Spleen (tissue), 11 donors: ENCODE measurements around the gene SYDE2. TPM values are rescaled to one million over a fixed set of nuclear protein-coding genes. Genes with fewer than 3 reads are reported as not detected.

Experiments used
- DNase-seq: peaks from one replicate; pipeline ENCODE4 v3.0.0-alpha.2; 2020
- H3K27ac ChIP-seq, 8 donors: fragments of 200-600 bp; sonication (generic) in 7 of 8; 1 replicate in 4 of 8; 2 replicates in 4 of 8; pipeline versions ENCODE4 v1.5.0 to v1.8.0; 2016 to 2021; ENCODE audit warnings: inconsistent platforms in 4 of 8, mild to moderate bottlenecking in 4 of 8, moderate library complexity in 1 of 8
- H3K27me3 ChIP-seq, 7 donors: fragments of 200-600 bp; sonication (generic) in 6 of 7; replicated peaks in 1 of 7; 1 replicate in 4 of 7; 2 replicates in 3 of 7; pipeline versions ENCODE4 v1.5.0 to v1.8.0; 2016 to 2021; ENCODE audit warnings: inconsistent platforms in 3 of 7, mild to moderate bottlenecking in 1 of 7
- H3K36me3 ChIP-seq, 6 donors: fragments of 200-600 bp; sonication (generic) in 5 of 6; 1 replicate in 4 of 6; 2 replicates in 2 of 6; pipeline versions ENCODE4 v1.5.0 to v1.8.0; 2016 to 2021; ENCODE audit warnings: inconsistent platforms in 2 of 6
- H3K4me1 ChIP-seq, 6 donors: fragments of 200-600 bp; sonication (generic) in 5 of 6; 1 replicate in 3 of 6; 2 replicates in 3 of 6; pipeline versions ENCODE4 v1.5.0 to v1.8.0; 2016 to 2021; ENCODE audit warnings: inconsistent platforms in 3 of 6
- H3K4me3 ChIP-seq, 8 donors: fragments of 200-600 bp; sonication (generic) in 7 of 8; 1 replicate in 4 of 8; 2 replicates in 4 of 8; pipeline versions ENCODE4 v1.5.0 to v1.8.0; 2016 to 2021; ENCODE audit warnings: inconsistent platforms in 4 of 8, mild to moderate bottlenecking in 4 of 8, moderate library complexity in 2 of 8
- H3K9me3 ChIP-seq, 8 donors: fragments of 200-600 bp; sonication (generic) in 7 of 8; 1 replicate in 4 of 8; 2 replicates in 4 of 8; pipeline versions ENCODE4 v1.5.0 to v1.8.0; 2016 to 2021; ENCODE audit warnings: inconsistent platforms in 4 of 8
- CTCF ChIP-seq, 11 experiments: fragments of 200-600 bp in 7 of 11; fragments of 450-650 bp in 4 of 11; sonication (generic) in 4 of 11; IDR thresholded peaks in 8 of 11; conservative IDR thresholded peaks in 3 of 11; 1 replicate in 7 of 11; 2 replicates in 4 of 11; pipeline versions ENCODE4 v1.4.0 to v1.8.0; 2016 to 2021; ENCODE audit warnings: antibody characterized with exemption in 11 of 11, inconsistent platforms in 4 of 11, mild to moderate bottlenecking in 1 of 11
- POLR2A ChIP-seq, 3 donors: fragments of 450-650 bp; IDR thresholded peaks; one replicate each; pipeline ENCODE4 v1.5.1; 2017; ENCODE audit warnings: antibody characterized with exemption in 3 of 3, mild to moderate bottlenecking in 1 of 3
- POLR2AphosphoS5 ChIP-seq, 3 donors: sonication (generic); formaldehyde crosslinking; IDR thresholded peaks; one replicate each; pipeline ENCODE4 v1.5.1; 2017; ENCODE audit warnings: antibody characterized with exemption in 3 of 3
- WGBS, 5 donors: extraction: QIAGEN DNeasy Blood & Tissue Kit in 3 of 5; methylation state at CpG; one replicate each; pipeline versions ENCODE4 v1.1.5 to v1.1.7; 2013 to 2018; 5-methylcytosine and 5-hydroxymethylcytosine counted together
- intact Hi-C: fragments of 100-400 bp; cut with DNase I; formaldehyde crosslinking; loops from one replicate; pipeline ENCODE4 v1.15.0; 2023; ENCODE audit warnings: low total_unique reads
- polyA plus RNA-seq, 3 donors: library from polyadenylated mRNA; stranded (reverse); fragments of 200-250 nt; gene quantifications; one replicate each; pipeline ENCODE4 v1.2.1, GENCODE V29; 2013
- total RNA-seq, 7 donors: library from RNA; depleted of rRNA in 3 of 7; stranded (reverse); fragments of >200 nt in 3 of 7; fragmentation: NEBNext Ultra II Directional in 4 of 7; extraction: Animal tissue kit (Norgen Biotek cat#: 25700) in 4 of 7; gene quantifications; one replicate each; pipeline versions ENCODE4 v1.1.0 to v1.2.1, GENCODE V29; 2016 to 2021
- donor health status: healthy with polysubstance abuse.
- donor health status: DM: no; HTN: no; CAD: no; lungs with moderate emphysema.
- donor health status: DM: no; HTN: no; CAD: no.
- donor health status: Bipolar disorder and iron deficiency.
- donor health status: healthy.
- donor health status: DM: no; HTN: no; CAD: no.
- donor health status: DM: yes; HTN: yes; CAD: no.

Gene SYDE2
- total and polyA plus RNA-seq, 10 donors: 0.09 to 3.6 (median 2.5) TPM

DNA sequence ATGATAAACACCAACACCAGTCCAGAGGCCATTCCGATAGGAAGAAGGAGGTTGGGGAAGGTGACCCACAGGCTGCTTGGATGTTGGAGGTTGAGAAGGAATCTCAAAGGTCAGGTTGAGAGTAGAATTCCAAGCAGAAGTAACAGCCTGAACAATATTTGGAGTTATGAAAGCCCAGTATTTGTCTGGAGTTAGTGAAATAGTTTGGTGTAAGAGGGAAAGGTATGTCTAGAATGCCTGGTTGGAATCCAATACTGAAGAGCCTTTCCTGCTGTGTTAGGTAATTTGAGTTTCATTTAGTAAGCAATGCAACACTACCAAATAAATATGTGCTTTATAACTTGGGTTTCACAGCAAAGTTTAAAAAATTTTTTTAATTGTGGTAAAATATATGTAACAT lies 82.1 kb downstream of the SYDE2 start:
- 79 to 93% (median 86%) methylated on average over 1 of the region's 1 CpG for WGBS, 5 donors
- no peak overlapping the region for H3K27ac ChIP-seq

GRCh38 chr1:85116856-85117255 lies 84.0 kb downstream of the SYDE2 start:
- H3K27ac ChIP-seq: no peak overlapping the region
- H3K4me3 ChIP-seq: no peak overlapping the region
- H3K27me3 ChIP-seq: no peaks in the 10 kb centered on the region
- no peaks in the 10 kb centered on the region for H3K4me1 ChIP-seq
- no peaks in the 10 kb centered on the region for H3K36me3 ChIP-seq
- TF ChIP-seq POLR2A (IDR thresholded peaks at IDR 0.05): no peak
- TF ChIP-seq CTCF (IDR thresholded peaks at IDR 0.05 in 8 of 11, conservative IDR thresholded peaks at IDR 0.05 in 3 of 11): no peak
- H3K9me3 ChIP-seq: no peaks in the 10 kb centered on the region
- intact Hi-C loops: loop anchor here (10.0 kb wide), 1 partner anchor 138 kb away; the partner anchor contains the start of gene C1orf52
- DNase-seq: no peak

More for the DNA sequence above, 82.1 kb downstream of the SYDE2 start:
- Histone ChIP-seq H3K9me3 (no peaks in the 10 kb centered on the region), H3K27me3 (no peaks in the 10 kb centered on the region), H3K36me3 (no peaks in the 10 kb centered on the region), H3K4me3 (no peak overlapping the region), H3K4me1 (no peaks in the 10 kb centered on the region)
- TF ChIP-seq POLR2AphosphoS5 (IDR thresholded peaks at IDR 0.05): no peak
- TF ChIP-seq CTCF (IDR thresholded peaks at IDR 0.05 in 8 of 11, conservative IDR thresholded peaks at IDR 0.05 in 3 of 11): no peak
- TF ChIP-seq POLR2A (IDR thresholded peaks at IDR 0.05): no peak
- no peak for DNase-seq
- intact Hi-C loops: loop anchor here (10.0 kb wide), 1 partner anchor 136 kb away; the partner anchor contains the start of gene C1orf52

DNA sequence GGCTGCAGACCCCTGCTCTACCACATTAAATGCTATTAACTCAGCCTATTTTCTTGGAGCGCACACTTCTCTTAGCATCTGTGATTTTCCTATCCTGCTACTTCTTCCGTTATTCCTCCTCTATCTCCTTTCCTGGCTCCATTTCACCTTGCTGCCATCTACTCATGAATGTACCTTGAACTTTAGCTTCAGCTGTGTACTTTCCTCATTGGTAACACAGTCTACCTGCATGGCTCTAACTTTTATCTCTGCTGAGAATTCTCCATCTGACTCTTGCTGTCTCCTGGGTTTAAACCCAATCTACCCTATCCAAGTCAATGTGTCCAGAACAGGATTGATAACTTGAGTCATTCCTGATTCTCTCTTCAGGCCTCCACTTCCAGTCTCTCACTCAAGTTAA lies 84.9 kb downstream of the SYDE2 start:
- no peaks in the 10 kb centered on the region for H3K9me3 ChIP-seq

GRCh38 chr1:85111695-85112094 lies 89.1 kb downstream of the SYDE2 start:
- no peak overlapping the region for H3K4me3 ChIP-seq
- H3K36me3 ChIP-seq: no peaks in the 10 kb centered on the region
- no peak for DNase-seq
- no peaks in the 10 kb centered on the region for H3K9me3 ChIP-seq
- intact Hi-C loops: loop anchor here (10.0 kb wide), 1 partner anchor 143 kb away; the partner anchor contains the start of gene C1orf52
- TF ChIP-seq POLR2A (IDR thresholded peaks at IDR 0.05): no peak
- no peak for TF ChIP-seq CTCF (IDR thresholded peaks at IDR 0.05 in 8 of 11, conservative IDR thresholded peaks at IDR 0.05 in 3 of 11)
- no peak for TF ChIP-seq POLR2AphosphoS5 (IDR thresholded peaks at IDR 0.05)
- 82 to 89% (median 83%) methylated on average over 1 of the region's 1 CpG for WGBS, 5 donors
- H3K27ac ChIP-seq: no peak overlapping the region
- H3K27me3 ChIP-seq: no peaks in the 10 kb centered on the region
- no peaks in the 10 kb centered on the region for H3K4me1 ChIP-seq

More for the DNA sequence above, 84.9 kb downstream of the SYDE2 start:
- Histone ChIP-seq H3K4me3 (no peak overlapping the region), H3K36me3 (no peaks in the 10 kb centered on the region), H3K27me3 (no peaks in the 10 kb centered on the region), H3K4me1 (no peaks in the 10 kb centered on the region), H3K27ac (no peak overlapping the region)
- WGBS, 5 donors: 93 to 97% (median 96%) methylated on average over 2 of the region's 2 CpGs
- no peak for TF ChIP-seq POLR2A (IDR thresholded peaks at IDR 0.05)
- no peak for TF ChIP-seq POLR2AphosphoS5 (IDR thresholded peaks at IDR 0.05)
- no peak for TF ChIP-seq CTCF (IDR thresholded peaks at IDR 0.05 in 8 of 11, conservative IDR thresholded peaks at IDR 0.05 in 3 of 11)
- intact Hi-C loops: loop anchor here (10.0 kb wide), 1 partner anchor 139 kb away; the partner anchor contains the start of gene C1orf52
- DNase-seq: no peak
